Tibial artery (tissue), 4 donors: ENCODE data around the gene ACTR2.

ENCODE experiments used
- DNase-seq, 2 donors: peaks; one replicate each; pipeline ENCODE4 v3.0.0-alpha.2; 2019
- H3K27ac ChIP-seq, 2 donors: fragments of 200-600 bp; sonication (generic) in 1 of 2; 1 replicate in 1 of 2; 2 replicates in 1 of 2; pipeline ENCODE4 v1.5.1; 2018 to 2019; ENCODE audit warnings: mild to moderate bottlenecking in 1 of 2
- H3K27me3 ChIP-seq, 2 donors: fragments of 200-600 bp; sonication (generic) in 1 of 2; one replicate each; pipeline versions ENCODE4 v1.5.1 to v1.6.0; 2016 to 2019
- H3K36me3 ChIP-seq, 3 donors: fragments of 200-600 bp; sonication (generic) in 2 of 3; one replicate each; pipeline ENCODE4 v1.5.1; 2016 to 2019; ENCODE audit warnings: mild to moderate bottlenecking in 2 of 3
- H3K4me1 ChIP-seq, 4 donors: fragments of 200-600 bp; sonication (generic) in 2 of 4; 1 replicate in 3 of 4; 2 replicates in 1 of 4; pipeline ENCODE4 v1.5.1; 2016 to 2019
- H3K4me3 ChIP-seq, 2 donors: fragments of 200-600 bp; sonication (generic) in 1 of 2; 1 replicate in 1 of 2; 2 replicates in 1 of 2; pipeline ENCODE4 v1.5.1; 2018 to 2019; ENCODE audit warnings: mild to moderate bottlenecking in 2 of 2
- H3K9me3 ChIP-seq, 3 donors: fragments of 200-600 bp; sonication (generic) in 1 of 3; one replicate each; pipeline ENCODE4 v1.5.1; 2016 to 2019
- CTCF ChIP-seq, 2 experiments: fragments of 200-600 bp in 1 of 2; fragments of 450-650 bp in 1 of 2; IDR thresholded peaks; one replicate each; pipeline ENCODE4 v1.5.1; 2017 to 2019; ENCODE audit warnings: antibody characterized with exemption in 2 of 2, mild to moderate bottlenecking in 1 of 2, moderate library complexity in 1 of 2
- intact Hi-C: fragments of 100-400 bp; cut with DNase I; formaldehyde crosslinking; loops from one replicate; pipeline ENCODE4 v1.15.0; 2023; ENCODE audit warnings: low total_unique reads

ACTR2 gene

GRCh38 chr2:65292106-65292400 lies 64.4 kb downstream of the ACTR2 start:
- no peaks in the 10 kb centered on the region for H3K36me3 ChIP-seq
- H3K4me1 ChIP-seq = no peaks in the 10 kb centered on the region
- H3K9me3 ChIP-seq = no peaks in the 10 kb centered on the region
- no peak overlapping the region for H3K27ac ChIP-seq
- no peak for TF ChIP-seq CTCF (IDR thresholded peaks at IDR 0.05)
- no peaks in the 10 kb centered on the region for H3K27me3 ChIP-seq
- H3K4me3 ChIP-seq = no peak overlapping the region
- no peak for DNase-seq
- intact Hi-C loops = no loop called here

- no peak for DNase-seq
- no peaks in the 10 kb centered on the region for H3K27me3 ChIP-seq
- H3K9me3 ChIP-seq = no peaks in the 10 kb centered on the region
- no peak for TF ChIP-seq CTCF (IDR thresholded peaks at IDR 0.05)
- H3K4me3 ChIP-seq = no peak overlapping the region
- no peaks in the 10 kb centered on the region for H3K4me1 ChIP-seq
- H3K36me3 ChIP-seq = no peaks in the 10 kb centered on the region
- intact Hi-C loops = no loop called here
- H3K27ac ChIP-seq = no peak overlapping the region
These were observed 64.9 kb downstream of the ACTR2 start for GRCh38 chr2:65292461-65293011.

GRCh38 chr2:65293376-65293775 lies 65.7 kb downstream of the ACTR2 start:
- no peaks in the 10 kb centered on the region for H3K9me3 ChIP-seq
- TF ChIP-seq CTCF (IDR thresholded peaks at IDR 0.05) = no peak
- H3K36me3 ChIP-seq = no peaks in the 10 kb centered on the region
- H3K27me3 ChIP-seq = no peaks in the 10 kb centered on the region
- no peaks in the 10 kb centered on the region for H3K4me1 ChIP-seq
- no peak for DNase-seq
- H3K27ac ChIP-seq = no peak overlapping the region
- intact Hi-C loops = no loop called here
- H3K4me3 ChIP-seq = no peak overlapping the region

- Histone ChIP-seq H3K4me3 (no peak overlapping the region), H3K4me1 (no peaks in the 10 kb centered on the region), H3K27me3 (no peaks in the 10 kb centered on the region), H3K36me3 (no peaks in the 10 kb centered on the region), H3K27ac (no peak overlapping the region), H3K9me3 (no peaks in the 10 kb centered on the region)
- no peak for DNase-seq
- intact Hi-C loops = no loop called here
- no peak for TF ChIP-seq CTCF (IDR thresholded peaks at IDR 0.05)
These were observed 66.5 kb downstream of the ACTR2 start for GRCh38 chr2:65294136-65294535.

GRCh38 chr2:65294701-65295100 lies 67.1 kb downstream of the ACTR2 start:
- H3K9me3 ChIP-seq = no peaks in the 10 kb centered on the region
- H3K4me1 ChIP-seq = peaks cover 0 to 4% (median 3%) of the 10 kb centered on the region in 4 donors
- H3K36me3 ChIP-seq = no peaks in the 10 kb centered on the region
- no peak overlapping the region for H3K27ac ChIP-seq
- H3K4me3 ChIP-seq = no peak overlapping the region
- no peak for TF ChIP-seq CTCF (IDR thresholded peaks at IDR 0.05)
- DNase-seq = no peak
- intact Hi-C loops = no loop called here
- H3K27me3 ChIP-seq = no peaks in the 10 kb centered on the region

GRCh38 chr2:65296971-65297370 lies 69.3 kb downstream of the ACTR2 start:
- Histone ChIP-seq H3K4me3 (no peak overlapping the region), H3K4me1 (peaks cover 0 to 27% (median 25%) of the 10 kb centered on the region in 4 donors), H3K27ac (no peak overlapping the region), H3K9me3 (no peaks in the 10 kb centered on the region), H3K36me3 (no peaks in the 10 kb centered on the region), H3K27me3 (no peaks in the 10 kb centered on the region)
- intact Hi-C loops = no loop called here
- no peak for TF ChIP-seq CTCF (IDR thresholded peaks at IDR 0.05)
- DNase-seq = no peak
